Measurements from ENCODE around the gene USP2.

The USP2 gene

GRCh38 chr11:119347242-119347641 lies 34.2 kb downstream of the USP2 start:
- no peak overlapping the region for H3K4me3 Mint-ChIP-seq
- no peak for DNase-seq (ENCODE audit: low spot score in 2 of 2)

DNA sequence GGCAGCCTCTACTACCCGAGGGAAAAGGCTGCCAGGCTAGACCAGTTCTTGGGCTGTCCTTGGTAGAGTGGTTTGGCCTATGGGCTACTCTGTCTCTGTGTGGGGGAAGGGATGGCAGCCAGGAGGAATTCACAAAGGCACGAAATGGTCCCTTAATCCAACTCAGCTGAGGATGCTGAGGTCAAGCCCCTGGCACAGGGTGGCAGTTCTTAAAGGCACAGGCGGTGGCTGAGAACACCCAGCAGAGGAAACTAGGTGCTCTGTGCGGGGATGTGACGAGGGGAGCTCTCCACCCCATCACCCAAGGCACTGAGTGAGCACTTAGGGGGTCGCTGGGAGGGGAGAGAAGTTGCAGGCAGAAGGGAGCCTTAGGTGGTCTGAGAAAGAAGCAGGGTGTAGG lies 34.9 kb downstream of the USP2 start, which contains the start of gene MFRP:
Gene MFRP (minus strand): TSS at position 101 of the 400 bp plus-strand sequence. CDS start 192 bp downstream, outside the sequence.
- no peak for ATAC-seq
- Mint-ChIP-seq H3K4me1 (peaks cover 5% of the 10 kb centered on the region), H3K27ac (peak within 1 kb of the TSS; percentile 63), H3K36me3 (peaks cover 9% of the 10 kb centered on the region), H3K4me3 (no peak within 1 kb of the TSS), H3K9me3 (no peaks in the 10 kb centered on the region)
- no peak for DNase-seq (ENCODE audit: low spot score in 2 of 2)

More at GRCh38 chr11:119347242-119347641, 34.2 kb downstream of the USP2 start:
- Mint-ChIP-seq H3K27ac (peak overlapping the region; percentile 63), H3K36me3 (peaks cover 9% of the 10 kb centered on the region), H3K9me3 (no peaks in the 10 kb centered on the region), H3K4me1 (peaks cover 5% of the 10 kb centered on the region)
- ATAC-seq = no peak

- Mint-ChIP-seq H3K4me3 (no peak overlapping the region), H3K27ac (no peak overlapping the region), H3K4me1 (peaks cover 12% of the 10 kb centered on the region), H3K36me3 (peaks cover 9% of the 10 kb centered on the region), H3K9me3 (no peaks in the 10 kb centered on the region)
- DNase-seq (ENCODE audit: low spot score in 2 of 2) = no peak
- ATAC-seq = no peak
Observed at GRCh38 chr11:119345685-119346084, 35.8 kb downstream of the USP2 start.

GRCh38 chr11:119344291-119345010 lies 37.0 kb downstream of the USP2 start:
- peaks cover 9% of the 10 kb centered on the region for H3K36me3 Mint-ChIP-seq
- ATAC-seq = no peak

DNA sequence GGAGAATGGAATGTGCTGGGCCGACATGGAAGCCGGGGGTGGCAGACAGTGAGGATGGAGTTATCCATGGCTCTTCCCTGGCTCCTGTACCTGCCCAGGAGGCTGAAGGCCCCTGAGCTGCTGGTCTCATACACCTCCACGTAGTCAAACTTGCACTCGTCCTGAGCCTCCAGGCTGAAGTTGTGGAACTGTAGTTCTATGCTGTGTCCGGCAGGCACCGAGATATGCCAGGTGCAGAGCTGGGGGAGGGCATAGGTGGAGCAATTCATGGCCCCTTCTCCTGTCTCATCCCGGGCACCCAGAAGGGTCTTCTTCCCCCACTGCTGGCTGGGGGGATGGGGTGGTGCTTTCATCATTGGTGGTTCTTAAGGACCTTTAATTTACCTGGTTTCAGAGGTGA lies 37.8 kb downstream of the USP2 start:
- peaks cover 14% of the 10 kb centered on the region for H3K4me1 Mint-ChIP-seq

More at GRCh38 chr11:119344291-119345010, 37.0 kb downstream of the USP2 start:
- peaks cover 9% of the 10 kb centered on the region for H3K4me1 Mint-ChIP-seq
- H3K27ac Mint-ChIP-seq = no peak overlapping the region
- DNase-seq (ENCODE audit: low spot score in 2 of 2) = no peak
- H3K9me3 Mint-ChIP-seq = no peaks in the 10 kb centered on the region
- H3K4me3 Mint-ChIP-seq = no peak overlapping the region

DNA sequence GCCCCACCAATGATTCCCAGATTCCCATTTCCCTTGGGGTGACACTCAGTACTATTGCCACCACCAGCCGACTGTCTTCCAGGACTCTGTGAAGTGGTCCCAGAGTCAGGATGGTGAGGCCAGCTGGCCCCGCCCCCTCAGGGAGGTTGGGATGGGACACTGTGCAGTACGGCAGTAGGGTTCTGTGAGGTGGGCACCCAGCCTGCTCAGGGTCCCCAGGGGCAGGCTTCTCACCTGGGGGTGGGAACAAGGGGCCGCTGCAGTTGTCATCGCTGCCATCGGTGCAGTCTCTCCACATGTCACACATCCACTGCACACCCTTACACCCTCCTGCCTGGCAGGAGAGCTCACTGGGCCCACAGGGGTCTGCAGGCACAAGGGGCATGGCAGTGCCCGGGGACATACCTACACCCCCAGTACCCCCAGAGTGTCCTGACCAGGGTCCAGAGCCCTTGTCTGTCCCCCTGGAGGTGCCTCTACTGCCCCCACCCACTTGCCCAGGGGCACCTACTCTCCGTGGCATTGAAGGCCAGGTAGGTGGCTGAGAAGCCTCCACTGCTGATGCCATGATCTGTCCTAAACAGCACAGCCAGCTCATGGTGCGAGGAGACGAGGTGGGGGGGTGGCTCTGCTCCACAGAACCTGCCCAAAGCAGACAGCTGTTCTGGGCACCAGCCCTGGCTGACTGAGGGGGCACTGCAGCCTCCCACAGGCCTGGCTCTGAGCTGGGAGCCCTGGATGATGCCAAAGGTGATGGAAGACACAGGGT lies 38.9 kb downstream of the USP2 start:
- no peaks in the 10 kb centered on the region for H3K9me3 Mint-ChIP-seq
- peaks cover 17% of the 10 kb centered on the region for H3K4me1 Mint-ChIP-seq
- no peak overlapping the region for H3K4me3 Mint-ChIP-seq
- no peak overlapping the region for H3K27ac Mint-ChIP-seq
- peaks cover 15% of the 10 kb centered on the region for H3K36me3 Mint-ChIP-seq
- DNase-seq (ENCODE audit: low spot score in 2 of 2) (no peak), ATAC-seq (no peak)

More for the DNA sequence above, 37.8 kb downstream of the USP2 start:
- no peak for DNase-seq (ENCODE audit: low spot score in 2 of 2)
- no peak overlapping the region for H3K4me3 Mint-ChIP-seq
- no peaks in the 10 kb centered on the region for H3K9me3 Mint-ChIP-seq
- H3K27ac Mint-ChIP-seq = no peak overlapping the region
- no peak for ATAC-seq
- peaks cover 9% of the 10 kb centered on the region for H3K36me3 Mint-ChIP-seq

- DNase-seq (ENCODE audit: low spot score in 2 of 2) (no peak), ATAC-seq (no peak)
- Mint-ChIP-seq H3K36me3 (peaks cover 15% of the 10 kb centered on the region), H3K9me3 (no peaks in the 10 kb centered on the region), H3K4me3 (no peak overlapping the region), H3K4me1 (peaks cover 21% of the 10 kb centered on the region), H3K27ac (no peak overlapping the region)
Observed at GRCh38 chr11:119342023-119342300, 39.5 kb downstream of the USP2 start.

- H3K36me3 Mint-ChIP-seq = peaks cover 15% of the 10 kb centered on the region
- no peak overlapping the region for H3K4me3 Mint-ChIP-seq
- ATAC-seq (no peak), DNase-seq (ENCODE audit: low spot score in 2 of 2) (no peak)
- no peak overlapping the region for H3K27ac Mint-ChIP-seq
- H3K4me1 Mint-ChIP-seq = peaks cover 27% of the 10 kb centered on the region
- no peaks in the 10 kb centered on the region for H3K9me3 Mint-ChIP-seq
Observed at GRCh38 chr11:119341222-119342022, 40.1 kb downstream of the USP2 start.

- H3K4me3 Mint-ChIP-seq = no peak within 1 kb of the TSS
- peaks cover 35% of the 10 kb centered on the region for H3K4me1 Mint-ChIP-seq
- DNase-seq (ENCODE audit: low spot score in 2 of 2) = no peak
- H3K36me3 Mint-ChIP-seq = peaks cover 16% of the 10 kb centered on the region
- H3K27ac Mint-ChIP-seq = no peak within 1 kb of the TSS
- ATAC-seq = no peak
- H3K9me3 Mint-ChIP-seq = no peaks in the 10 kb centered on the region
Observed at GRCh38 chr11:119340335-119341221, 40.9 kb downstream of the USP2 start, which contains the start of gene C1QTNF5. TSS of gene C1QTNF5 (minus strand) at chr11:119340883. CDS start at chr11:119340397, 486 bp downstream.

DNA sequence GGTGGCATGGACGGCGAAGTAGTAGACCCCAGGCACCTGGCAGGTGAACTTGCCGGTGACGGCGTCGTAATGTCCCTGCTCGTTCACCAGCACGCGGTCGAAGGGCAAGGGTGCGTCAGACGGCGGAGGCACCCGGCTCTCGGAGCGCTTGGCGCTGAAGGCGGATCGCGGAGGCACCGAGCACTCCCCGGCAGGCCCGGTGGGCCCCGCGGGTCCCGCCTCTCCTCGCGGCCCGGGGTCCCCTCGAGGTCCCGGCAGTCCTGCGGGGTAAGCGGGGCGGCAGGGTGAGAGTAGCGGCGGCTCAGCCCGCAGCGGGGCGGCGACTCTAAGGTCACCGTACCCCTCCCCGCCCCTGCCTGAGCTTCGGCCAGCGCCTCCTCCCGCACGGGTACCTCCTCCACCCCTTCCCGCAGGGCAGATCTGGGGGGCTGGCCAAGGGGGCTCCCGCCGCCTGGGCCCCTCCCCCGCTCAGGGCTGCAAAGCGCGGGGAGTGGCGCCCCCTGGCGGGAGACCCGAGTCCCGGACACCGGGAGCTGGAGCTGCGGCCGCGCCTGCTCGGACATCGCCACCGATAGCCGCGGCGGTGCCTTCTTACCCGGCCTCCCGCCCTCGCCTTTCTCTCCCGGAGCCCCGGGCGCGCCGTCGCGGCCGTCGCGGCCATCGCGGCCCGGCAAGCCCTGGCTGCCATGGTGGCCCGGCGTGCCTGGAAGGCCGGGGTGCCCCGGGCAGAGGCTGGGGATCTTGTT lies 41.7 kb downstream of the USP2 start:
- Mint-ChIP-seq H3K4me3 (peak overlapping the region; percentile 48), H3K9me3 (no peaks in the 10 kb centered on the region), H3K36me3 (peaks cover 15% of the 10 kb centered on the region), H3K4me1 (peaks cover 43% of the 10 kb centered on the region), H3K27ac (no peak overlapping the region)
- DNase-seq (ENCODE audit: low spot score in 2 of 2) = no peak
- ATAC-seq = peak; percentile 3

DNA sequence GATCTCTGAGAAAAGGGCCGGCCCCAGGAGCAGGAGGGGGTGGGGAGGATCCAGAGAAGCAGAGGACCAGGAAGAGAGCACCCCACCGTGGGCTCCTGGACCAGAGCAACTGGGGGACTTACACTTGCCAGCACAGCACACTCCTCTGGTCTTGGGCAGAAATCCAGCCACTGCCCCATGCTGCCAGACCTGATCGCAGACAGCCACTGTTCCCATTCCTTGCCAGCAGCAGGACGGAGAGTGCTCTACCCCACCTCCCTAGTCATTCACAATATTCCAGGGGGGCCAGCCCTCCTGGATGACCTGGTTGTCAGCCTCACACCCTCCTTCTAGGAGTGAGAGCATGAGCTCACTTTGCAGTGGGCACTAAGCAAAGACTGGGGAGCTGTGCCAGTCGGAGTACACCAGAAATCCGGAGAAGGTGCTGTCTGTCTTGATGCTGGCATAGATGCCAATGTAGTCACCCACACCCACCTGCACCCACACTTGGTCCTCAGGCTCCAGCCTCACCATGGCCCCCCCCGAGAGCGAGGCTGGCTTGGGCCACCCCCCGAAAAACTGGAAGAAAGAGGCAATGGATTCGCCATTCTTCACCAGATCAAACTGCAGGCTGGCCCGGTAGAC lies 42.4 kb downstream of the USP2 start:
- Mint-ChIP-seq H3K4me3 (peak overlapping the region; percentile 48), H3K9me3 (no peaks in the 10 kb centered on the region), H3K36me3 (peaks cover 21% of the 10 kb centered on the region), H3K4me1 (peaks cover 45% of the 10 kb centered on the region), H3K27ac (no peak overlapping the region)
- DNase-seq (ENCODE audit: low spot score in 2 of 2) (no peak), ATAC-seq (no peak)

DNA sequence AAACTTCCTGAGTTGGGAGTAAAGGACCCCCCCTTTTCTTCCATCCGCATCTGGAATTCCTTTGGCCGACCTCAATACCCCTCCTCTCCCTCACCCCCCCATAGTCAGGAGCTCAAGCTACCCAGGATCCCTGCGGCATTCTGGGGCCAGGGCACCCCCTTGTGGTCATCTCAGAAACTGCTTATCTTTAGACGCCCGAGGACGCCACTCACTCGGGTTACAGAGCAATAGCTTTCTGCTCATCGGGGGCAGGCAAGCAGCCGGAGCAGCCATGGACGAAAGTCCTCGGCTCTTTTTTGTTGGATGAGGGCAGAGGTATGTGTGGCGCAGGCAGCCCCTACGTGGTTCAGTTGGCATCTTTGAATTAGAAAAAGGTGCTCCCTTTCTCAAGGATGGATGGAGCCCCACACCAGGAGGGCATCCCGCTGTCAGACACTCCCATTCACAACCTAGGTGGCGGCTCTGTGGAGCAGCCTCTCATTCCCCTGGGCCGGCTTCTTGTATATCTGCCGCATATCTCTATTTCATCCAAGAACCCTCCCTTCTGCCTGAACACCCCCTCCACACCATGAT lies 43.1 kb downstream of the USP2 start:
- Mint-ChIP-seq H3K9me3 (no peaks in the 10 kb centered on the region), H3K4me3 (no peak overlapping the region), H3K27ac (no peak overlapping the region), H3K4me1 (peaks cover 45% of the 10 kb centered on the region), H3K36me3 (peaks cover 26% of the 10 kb centered on the region)
- DNase-seq (ENCODE audit: low spot score in 2 of 2) = peak; percentile 57 to 88
- peak; percentile 44 for ATAC-seq

DNA sequence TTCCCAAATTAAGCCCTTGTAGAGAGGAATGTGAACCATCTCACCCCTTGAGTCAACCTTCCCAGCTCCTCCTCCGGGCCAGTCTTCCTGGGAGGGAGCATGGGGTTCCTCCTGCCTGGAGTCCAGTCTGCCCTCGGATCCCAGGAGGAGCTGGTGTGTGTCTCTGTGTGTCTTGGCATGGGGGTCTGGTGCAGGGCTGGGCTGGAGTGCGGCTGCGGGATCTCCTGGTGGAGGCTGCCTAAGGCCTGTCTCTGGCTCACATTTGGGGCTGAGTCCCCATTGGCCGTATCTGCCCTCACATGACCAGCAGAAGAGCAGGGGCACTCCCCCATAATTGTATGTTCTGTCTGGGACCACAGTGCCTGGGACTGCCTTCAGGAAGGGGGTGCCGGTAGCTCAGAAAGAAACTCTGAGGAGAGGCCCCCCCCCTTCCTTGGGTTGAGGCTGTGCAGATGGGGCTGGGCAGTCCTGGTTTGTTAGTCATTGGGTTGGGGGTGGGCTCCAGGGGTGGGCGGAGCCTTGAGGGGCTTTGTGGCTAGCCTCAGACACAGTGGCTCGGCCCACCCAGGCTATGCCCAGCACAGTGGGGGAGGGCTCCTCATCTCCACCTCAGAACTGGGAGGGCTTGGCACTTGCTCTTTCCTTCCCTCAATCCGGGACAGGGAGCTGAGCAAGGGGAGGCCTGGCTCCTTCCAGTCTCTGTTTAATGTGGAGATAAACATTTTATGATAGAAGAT lies 43.7 kb downstream of the USP2 start:
- H3K27ac Mint-ChIP-seq = no peak overlapping the region
- H3K9me3 Mint-ChIP-seq = no peaks in the 10 kb centered on the region
- DNase-seq (ENCODE audit: low spot score in 2 of 2) (no peak), ATAC-seq (no peak)
- H3K4me3 Mint-ChIP-seq = no peak overlapping the region
- peaks cover 50% of the 10 kb centered on the region for H3K4me1 Mint-ChIP-seq
- peaks cover 26% of the 10 kb centered on the region for H3K36me3 Mint-ChIP-seq

Measured in stimulated activated effector memory CD8-positive, alpha-beta T cell treated with anti-CD3 and anti-CD28 coated beads, Interleukin-12 subunit alpha, Interleukin-12 subunit beta, amount 100 ng/mL, for 72 hours (primary cell).